H1 (cell line): ENCODE data around the gene RIPOR3. TPM values are rescaled to one million over a fixed set of nuclear protein-coding genes. Genes with fewer than 3 reads are reported as not detected.

ENCODE experiments used
- CTCF ChIA-PET: fragments of 300-600 bp; sonication (Branson Sonifier 250); formaldehyde crosslinking; loops from one replicate; lab custom pipeline; 2021; ENCODE audit not compliant: partially characterized antibody; lab: Charles Lee
- POLR2A ChIA-PET: fragments of 300-600 bp; sonication (Branson Sonifier 250); formaldehyde crosslinking; loops from one replicate; lab custom pipeline; 2021; ENCODE audit warnings: inconsistent platforms; ENCODE audit not compliant: partially characterized antibody; lab: Charles Lee
- DNase-seq, 2 experiments: peaks; one replicate each; pipeline versions ENCODE4 v3.0.0 to v3.0.0-alpha.2; 2010 to 2022; ENCODE audit warnings: low spot score in 2 of 2, low read depth in 1 of 2, mixed read lengths in 1 of 2
- FAIRE-seq: peaks from 2 replicates; lab custom pipeline; 2011; peaks lifted over from hg19 to GRCh38; lab: Jason Lieb, UNC
- H2AFZ ChIP-seq: 2 replicates; pipeline ENCODE4 v1.8.1; 2012; ENCODE audit warnings: low read length, inconsistent platforms
- H2AK5ac ChIP-seq: 2 replicates; pipeline ENCODE4 v1.6.1; 2013; ENCODE audit warnings: low read depth, low read length
- H2BK120ac ChIP-seq: replicated peaks from 2 replicates; pipeline ENCODE3; 2013; ENCODE audit warnings: low read depth, low read length, inconsistent platforms
- H2BK12ac ChIP-seq: 2 replicates; pipeline ENCODE4 v1.6.1; 2013; ENCODE audit warnings: low read depth, low read length
- H2BK15ac ChIP-seq: 2 replicates; pipeline ENCODE4 v1.6.1; 2013; ENCODE audit warnings: low read length
- H2BK20ac ChIP-seq: 2 replicates; pipeline ENCODE4 v1.6.1; 2013; ENCODE audit warnings: low read length
- H2BK5ac ChIP-seq: 2 replicates; pipeline ENCODE4 v1.6.1; 2013; ENCODE audit warnings: low read depth, low read length
- H3K14ac ChIP-seq: 2 replicates; pipeline ENCODE4 v1.6.1; 2013; ENCODE audit warnings: inconsistent platforms; ENCODE audit not compliant: insufficient read length
- H3K18ac ChIP-seq: 2 replicates; pipeline ENCODE4 v1.6.1; 2013; ENCODE audit warnings: low read length; ENCODE audit errors: extremely low read depth
- H3K23ac ChIP-seq: 2 replicates; pipeline ENCODE4 v1.6.1; 2013; ENCODE audit warnings: inconsistent platforms; ENCODE audit not compliant: insufficient read length
- H3K23me2 ChIP-seq: 2 replicates; pipeline ENCODE4 v1.6.1; 2013; ENCODE audit warnings: low read depth, low read length
- H3K27ac ChIP-seq: 2 replicates; pipeline ENCODE4 v1.6.1; 2011; ENCODE audit warnings: low read depth, low read length, inconsistent platforms
- H3K27me3 ChIP-seq, 4 experiments: replicated peaks in 1 of 4; 1 replicate in 1 of 4; 2 replicates in 3 of 4; pipeline versions ENCODE4 v1.6.1 to v1.8.1; 2011 to 2013; ENCODE audit warnings: low read length in 3 of 4, mild to moderate bottlenecking in 3 of 4, inconsistent platforms in 2 of 4, mixed read lengths in 2 of 4, moderate library complexity in 1 of 4; ENCODE audit not compliant: control insufficient read depth in 3 of 4, insufficient read depth in 3 of 4; ENCODE audit errors: extremely low read depth in 1 of 4
- H3K36me3 ChIP-seq, 4 experiments: 2 replicates each; pipeline versions ENCODE4 v1.6.1 to v1.8.1; 2011 to 2013; ENCODE audit warnings: mild to moderate bottlenecking in 4 of 4, low read length in 3 of 4, moderate library complexity in 2 of 4, control low read depth in 1 of 4, inconsistent platforms in 1 of 4; ENCODE audit not compliant: insufficient read depth in 4 of 4, control insufficient read depth in 2 of 4
- H3K4ac ChIP-seq: replicated peaks from 2 replicates; pipeline ENCODE3; 2013; ENCODE audit warnings: low read length, low read depth, mixed read lengths, inconsistent platforms; ENCODE audit not compliant: insufficient read length
- H3K4me1 ChIP-seq, 4 experiments: replicated peaks in 1 of 4; 1 replicate in 1 of 4; 2 replicates in 3 of 4; pipeline versions ENCODE4 v1.6.1 to v1.8.1; 2011 to 2013; ENCODE audit warnings: low read length in 3 of 4, inconsistent platforms in 2 of 4, mixed read lengths in 1 of 4; ENCODE audit not compliant: insufficient read depth in 4 of 4, control insufficient read depth in 3 of 4
- H3K4me2 ChIP-seq, 2 experiments: 2 replicates each; pipeline versions ENCODE4 v1.6.1 to v1.8.1; 2011 to 2013; ENCODE audit warnings: low read depth in 2 of 2, low read length in 2 of 2, control low read depth in 1 of 2, inconsistent platforms in 1 of 2, mild to moderate bottlenecking in 1 of 2; ENCODE audit not compliant: insufficient read depth in 1 of 2
- H3K4me3 ChIP-seq, 4 experiments: fragments of 200-600, 300-600 bp in 1 of 4; sonication (generic), shearing (Covaris generic), sonication (Bioruptor Twin) in 1 of 4; 2 replicates each; pipeline versions ENCODE4 v1.5.1 to v1.8.1; 2011 to 2016; ENCODE audit warnings: low read length in 4 of 4, low read depth in 3 of 4, control low read depth in 2 of 4, inconsistent platforms in 2 of 4, mild to moderate bottlenecking in 2 of 4, mixed read lengths in 1 of 4, moderate library complexity in 1 of 4; ENCODE audit not compliant: insufficient read depth in 2 of 4; ENCODE audit errors: extremely low read depth in 1 of 4
- H3K56ac ChIP-seq: replicated peaks from 2 replicates; pipeline ENCODE3; 2013; ENCODE audit warnings: low read depth, mild to moderate bottlenecking, mixed read lengths, low read length, inconsistent platforms; ENCODE audit not compliant: insufficient read length
- H3K79me1 ChIP-seq: 2 replicates; pipeline ENCODE4 v1.6.1; 2013; ENCODE audit warnings: low read depth, low read length, control low read depth
- H3K79me2 ChIP-seq, 2 experiments: 2 replicates each; pipeline versions ENCODE4 v1.6.1 to v1.8.1; 2012 to 2013; ENCODE audit warnings: low read length in 2 of 2, mild to moderate bottlenecking in 2 of 2, inconsistent platforms in 1 of 2; ENCODE audit not compliant: insufficient read depth in 2 of 2, control insufficient read depth in 1 of 2
- H3K9ac ChIP-seq, 4 experiments: replicated peaks in 1 of 4; 1 replicate in 1 of 4; 2 replicates in 3 of 4; pipeline versions ENCODE4 v1.6.1 to v1.8.1; 2011 to 2013; ENCODE audit warnings: low read depth in 3 of 4, low read length in 3 of 4, control low read depth in 2 of 4, mild to moderate bottlenecking in 2 of 4, moderate library complexity in 2 of 4, inconsistent platforms in 1 of 4; ENCODE audit errors: extremely low read depth in 1 of 4
- H3K9me3 ChIP-seq, 2 experiments: 2 replicates each; pipeline versions ENCODE4 v1.6.1 to v1.8.1; 2012 to 2013; ENCODE audit warnings: mild to moderate bottlenecking in 2 of 2, moderate library complexity in 2 of 2, control low read depth in 1 of 2, inconsistent platforms in 1 of 2, low read depth in 1 of 2, low read length in 1 of 2, mixed read lengths in 1 of 2; ENCODE audit not compliant: insufficient read depth in 2 of 2
- H4K20me1 ChIP-seq, 2 experiments: replicated peaks in 1 of 2; 2 replicates each; pipeline versions ENCODE3 to v1.8.1; 2011 to 2013; ENCODE audit warnings: inconsistent platforms in 2 of 2, low read length in 2 of 2, mild to moderate bottlenecking in 1 of 2; ENCODE audit not compliant: insufficient read depth in 2 of 2, control insufficient read depth in 1 of 2
- H4K5ac ChIP-seq: 2 replicates; pipeline ENCODE4 v1.6.1; 2013; ENCODE audit warnings: low read length, low read depth, mixed read lengths, inconsistent platforms; ENCODE audit not compliant: insufficient read length
- H4K8ac ChIP-seq: 2 replicates; pipeline ENCODE4 v1.8.0; 2013; ENCODE audit warnings: mild to moderate bottlenecking, moderate library complexity, low read length, inconsistent platforms; ENCODE audit not compliant: insufficient read depth; ENCODE audit errors: extremely low read depth
- H4K91ac ChIP-seq: replicated peaks from 2 replicates; pipeline ENCODE3; 2013; ENCODE audit warnings: low read length, mixed read lengths, inconsistent platforms; ENCODE audit not compliant: insufficient read length
- BCL11A ChIP-seq, 2 experiments: IDR thresholded peaks; one replicate each; pipeline ENCODE4 v1.6.1; 2011; ENCODE audit warnings: low read depth in 2 of 2, low read length in 2 of 2, mild to moderate bottlenecking in 2 of 2
- NANOG ChIP-seq: IDR thresholded peaks from 2 replicates; pipeline ENCODE4 v1.6.1; 2011; ENCODE audit warnings: low read length, low read depth, mild to moderate bottlenecking, inconsistent platforms; ENCODE audit not compliant: insufficient read depth, poor library complexity, severe bottlenecking
- RAD21 ChIP-seq, 2 experiments: IDR thresholded peaks in 1 of 2; conservative IDR thresholded peaks in 1 of 2; 2 replicates each; pipeline ENCODE4 v1.6.1; 2011; ENCODE audit warnings: low read depth in 2 of 2, low read length in 2 of 2, improper control_type of control experiment in 1 of 2, inconsistent platforms in 1 of 2, mild to moderate bottlenecking in 1 of 2, moderate library complexity in 1 of 2
- SIRT6 ChIP-seq: IDR thresholded peaks from one replicate; pipeline ENCODE4 v1.7.1; 2012; ENCODE audit warnings: low read length, inconsistent platforms
- TCF12 ChIP-seq: IDR thresholded peaks from 2 replicates; pipeline ENCODE4 v1.6.1; 2011; ENCODE audit warnings: low read depth, mild to moderate bottlenecking, low read length
- WGBS, 2 experiments: shearing (Covaris generic) in 1 of 2; methylation state at CpG; one replicate each; pipeline versions ENCODE4 v1.1.6 to v1.1.7; 2013 to 2015; ENCODE audit warnings: low lambda C conversion rate in 2 of 2, mixed read lengths in 2 of 2, inconsistent platforms in 1 of 2, low coverage in 1 of 2, missing lambda C conversion rate in 1 of 2; ENCODE audit not compliant: insufficient replicate concordance in 2 of 2, insufficient coverage in 1 of 2, insufficient read length in 1 of 2; ENCODE audit errors: extremely low coverage in 1 of 2, missing lambda C conversion rate in 1 of 2; 5-methylcytosine and 5-hydroxymethylcytosine counted together
- polyA plus RNA-seq, 7 experiments: library from polyadenylated mRNA; depleted of rRNA in 3 of 7; stranded (reverse) in 5 of 7; unstranded in 2 of 7; fragments of >200 nt in 5 of 7; fragments of 200-250 nt in 2 of 7; gene quantifications; 1 replicate in 5 of 7; 2 replicates in 1 of 7; 4 replicates in 1 of 7; pipeline versions ENCODE4 v1.2.1 to v1.2.3, GENCODE V29; 2011 to 2013; ENCODE audit warnings: missing spikeins in 2 of 7, mixed read lengths in 2 of 7
- total RNA-seq: library from RNA; stranded (reverse); fragmentation: NEBNext Ultra II Directional; extraction: Animal tissue kit (Norgen Biotek cat#: 25700); gene quantifications from 2 replicates; pipeline ENCODE4 v1.2.1, GENCODE V29; 2021

Gene RIPOR3
- total and polyA plus RNA-seq, 2 of the 8 experiments (the other 6 are each of a cell fraction or from before 2014, with no cell fraction given), result 3.6 to 4.5 TPM

GRCh38 chr20:50596694-50597021 lies 94.7 kb downstream of the RIPOR3 start:
- H2AK5ac ChIP-seq, result no peak overlapping the region
- POLR2A ChIA-PET, result interaction anchor here (0.9 to 1.5 kb wide), 3 partner anchors 8 to 40 kb away, joined by 3 read pairs; no protein-coding TSS in a partner anchor
- no peak overlapping the region for H3K9ac ChIP-seq
- no peaks in the 10 kb centered on the region for H3K36me3 ChIP-seq
- no peak for DNase-seq
- H3K23me2 ChIP-seq, result no peaks in the 10 kb centered on the region
- peaks cover 0 to 13% (median 8%) of the 10 kb centered on the region in 4 experiments; a peak in 4 of 7 replicates for H3K4me1 ChIP-seq
- H3K18ac ChIP-seq, result peak overlapping the region; percentile 78; the same call in 1 of the 2 replicates
- H3K27me3 ChIP-seq, result no peaks in the 10 kb centered on the region
- WGBS, 2 experiments, result 95% methylated on average over 11 of the region's 11 CpGs; no CpG with 5 or more reads in 1 of the 2 experiments
- no peak overlapping the region for H3K27ac ChIP-seq
- H3K4me3 ChIP-seq, result no peak overlapping the region
- peak overlapping the region; percentile 92; the same call in 1 of the 2 replicates for H2BK12ac ChIP-seq
- TF ChIP-seq TCF12, result no peak
- TF ChIP-seq SIRT6, result no peak
- no peak for TF ChIP-seq RAD21 (IDR thresholded peaks at IDR 0.05 in 1 of 2, conservative IDR thresholded peaks at IDR 0.05 in 1 of 2; ENCODE audit: low read depth in 2 of 2, low read length in 2 of 2)
- no peak for TF ChIP-seq BCL11A (IDR thresholded peaks at IDR 0.05; ENCODE audit: low read depth in 2 of 2, low read length in 2 of 2)
- TF ChIP-seq NANOG, result no peak
- TF ChIP-seq, all 59 proteins: peak for 0
- H3K23ac ChIP-seq, result no peak overlapping the region
- H3K56ac ChIP-seq, result no peak overlapping the region
- H4K8ac ChIP-seq, result no peak overlapping the region
- no peak overlapping the region for H4K5ac ChIP-seq
- H2BK5ac ChIP-seq, result peak overlapping the region; percentile 78; the same call in 1 of the 2 replicates
- H4K91ac ChIP-seq, result no peak overlapping the region
- no peak overlapping the region for H2BK120ac ChIP-seq
- no peaks in the 10 kb centered on the region for H3K79me2 ChIP-seq
- H3K14ac ChIP-seq, result no peak overlapping the region
- no peaks in the 10 kb centered on the region; the same call in 1 of the 2 replicates for H3K79me1 ChIP-seq
- H3K4ac ChIP-seq, result no peak overlapping the region
- no peaks in the 10 kb centered on the region for H3K9me3 ChIP-seq
- no peaks in the 10 kb centered on the region for H4K20me1 ChIP-seq
- peak overlapping the region; percentile 92; the same call in 1 of the 2 replicates for H2BK15ac ChIP-seq
- 0 out of 2 replicates have a peak overlapping the region, but pooled peaks have one; percentile 61 for H2BK20ac ChIP-seq
- no peak overlapping the region for H3K4me2 ChIP-seq
- FAIRE-seq, result no peak
- CTCF ChIA-PET, result interaction anchor here (0.6 to 5.4 kb wide), 6 partner anchors 10 to 158 kb away, joined by 3 to 36 read pairs (median 3); no protein-coding TSS in a partner anchor
- no peak overlapping the region for H2AFZ ChIP-seq
